Endodermal cell (in vitro differentiated cells): Measurements from ENCODE around the gene HEBP1. TPM values are rescaled to one million over a fixed set of nuclear protein-coding genes. Genes with fewer than 3 reads are reported as not detected.
A peak's percentile ranks its signal among the peaks of the same experiment; 100 is the strongest.

Source experiments
- DNase-seq: peaks from one replicate; pipeline ENCODE4 v3.0.0-alpha.2; 2017
- H3K27ac ChIP-seq: 2 replicates; pipeline ENCODE4 v1.5.1; 2013; ENCODE audit warnings: mild to moderate bottlenecking, low read depth, low read length, moderate library complexity
- H3K27me3 ChIP-seq: 2 replicates; pipeline ENCODE4 v1.6.1; 2013; ENCODE audit warnings: mild to moderate bottlenecking, low read length, moderate library complexity; ENCODE audit not compliant: insufficient read depth, control insufficient read depth, poor library complexity, severe bottlenecking
- H3K36me3 ChIP-seq: 2 replicates; pipeline ENCODE4 v1.7.0; 2013; ENCODE audit warnings: mild to moderate bottlenecking, low read length, moderate library complexity; ENCODE audit not compliant: control insufficient read depth, insufficient read depth
- H3K4me1 ChIP-seq: one replicate; pipeline ENCODE4 v1.7.0; 2013; ENCODE audit warnings: low read length; ENCODE audit not compliant: control insufficient read depth, insufficient read depth
- H3K4me3 ChIP-seq: 2 replicates; pipeline ENCODE4 v1.5.1; 2013; ENCODE audit warnings: mild to moderate bottlenecking, low read length, moderate library complexity
- H3K9ac ChIP-seq: 2 replicates; pipeline ENCODE4 v1.6.1; 2013; ENCODE audit warnings: mild to moderate bottlenecking, low read length, moderate library complexity; ENCODE audit not compliant: poor library complexity, severe bottlenecking; ENCODE audit errors: extremely low read depth
- H3K9me3 ChIP-seq: 2 replicates; pipeline ENCODE4 v1.6.1; 2013; ENCODE audit warnings: mild to moderate bottlenecking, low read length, moderate library complexity; ENCODE audit not compliant: control insufficient read depth
- H3K27ac Mint-ChIP-seq: 2 replicates; pipeline ENCODE4 v1.8.0; 2020; ENCODE audit warnings: mixed read lengths
- H3K27me3 Mint-ChIP-seq: 2 replicates; pipeline ENCODE4 v1.8.0; 2021; ENCODE audit warnings: mild to moderate bottlenecking, mixed read lengths; ENCODE audit not compliant: insufficient read depth
- H3K36me3 Mint-ChIP-seq: 2 replicates; pipeline ENCODE4 v1.8.0; 2020; ENCODE audit warnings: low read depth, mixed read lengths
- H3K4me1 Mint-ChIP-seq: 2 replicates; pipeline ENCODE4 v1.8.0; 2020; ENCODE audit warnings: mixed read lengths
- H3K4me3 Mint-ChIP-seq: 2 replicates; pipeline ENCODE4 v1.8.0; 2020; ENCODE audit warnings: mild to moderate bottlenecking, moderate library complexity, mixed read lengths
- H3K9me3 Mint-ChIP-seq: 2 replicates; pipeline ENCODE4 v1.8.0; 2020; ENCODE audit warnings: mild to moderate bottlenecking, mixed read lengths
- CTCF ChIP-seq: fragments of 200-600 bp; sonication (generic); conservative IDR thresholded peaks from 2 replicates; pipeline ENCODE4 v1.5.0; 2021; ENCODE audit warnings: antibody characterized with exemption, mild to moderate bottlenecking
- WGBS, 2 experiments: methylation state at CpG; one replicate each; pipeline versions ENCODE4 v1.1.5 to v1.1.7; 2013; ENCODE audit warnings: missing lambda C conversion rate in 2 of 2, mixed read lengths in 1 of 2; ENCODE audit not compliant: insufficient coverage in 1 of 2, insufficient read length in 1 of 2; 5-methylcytosine and 5-hydroxymethylcytosine counted together
- total RNA-seq, 2 donors: library from RNA; stranded (reverse); fragmentation: NEBNext Ultra II Directional in 1 of 2; extraction: Animal tissue kit (Norgen Biotek cat#: 25700) in 1 of 2; gene quantifications; 2 replicates in 1 of 2; 3 replicates in 1 of 2; pipeline ENCODE4 v1.2.1, GENCODE V29; 2021

HEBP1 gene
- total RNA-seq, 2 donors from 2014 or later, result 27.4 to 29.1 TPM

DNA sequence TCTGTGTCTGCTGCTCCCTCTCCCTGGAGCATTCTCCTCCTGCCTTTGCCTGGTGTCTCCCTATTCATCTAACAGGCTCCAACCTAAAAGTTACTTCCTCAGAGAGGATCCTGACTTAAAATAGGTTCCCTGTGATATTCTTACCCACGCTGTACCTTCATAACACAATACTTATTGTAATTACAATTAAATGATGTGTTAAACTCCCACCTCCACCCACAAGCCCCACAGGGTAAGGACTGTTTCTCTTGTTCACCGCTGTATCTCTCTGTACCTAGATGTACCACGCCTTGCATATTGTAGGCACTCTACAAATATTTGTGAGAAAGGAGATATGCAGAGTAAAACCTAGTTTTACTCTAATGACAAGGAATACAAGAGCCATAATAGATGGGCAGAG is 5.0 kb downstream of the HEBP1 start:
- H3K4me3 Mint-ChIP-seq, result no peak overlapping the region
- Histone ChIP-seq H3K4me1 (peaks cover 4% of the 10 kb centered on the region), H3K9me3 (no peaks in the 10 kb centered on the region), H3K27me3 (no peaks in the 10 kb centered on the region), H3K9ac (no peak overlapping the region), H3K27ac (no peak overlapping the region), H3K4me3 (no peak overlapping the region), H3K36me3 (no peaks in the 10 kb centered on the region)
- H3K27ac Mint-ChIP-seq, result no peak overlapping the region
- no peaks in the 10 kb centered on the region for H3K9me3 Mint-ChIP-seq
- H3K36me3 Mint-ChIP-seq, result no peaks in the 10 kb centered on the region
- TF ChIP-seq CTCF, result no peak
- WGBS, 2 experiments, result 94 to 100% methylated on average over 2 of the region's 3 CpGs
- no peak for DNase-seq
- peaks cover 28% of the 10 kb centered on the region for H3K4me1 Mint-ChIP-seq
- peaks cover 13% of the 10 kb centered on the region for H3K27me3 Mint-ChIP-seq

DNA sequence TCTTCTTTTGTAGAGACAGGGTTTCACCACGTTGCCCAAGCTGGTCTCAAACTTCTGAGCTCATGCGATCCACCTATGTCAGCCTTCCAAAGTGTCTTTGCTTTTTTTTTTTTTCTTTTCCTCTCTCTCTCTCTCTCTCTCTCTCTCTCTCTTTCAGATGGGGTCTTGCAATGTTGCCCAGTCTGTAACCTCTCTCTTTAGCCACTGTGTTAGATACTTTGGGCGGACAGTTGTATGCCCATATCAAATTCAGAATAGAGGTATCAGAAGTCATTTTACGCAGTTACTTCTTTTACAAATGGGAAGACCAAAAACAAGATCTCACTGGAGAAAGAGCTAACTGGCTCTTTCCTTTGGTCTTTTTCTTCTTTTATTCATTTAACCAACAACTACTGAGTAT is 6.7 kb downstream of the HEBP1 start:
- Mint-ChIP-seq H3K27me3 (peaks cover 1% of the 10 kb centered on the region), H3K4me3 (no peak overlapping the region)

GRCh38 chr12:12992418-12993130 is 7.5 kb downstream of the HEBP1 start:
- H3K36me3 Mint-ChIP-seq, result no peaks in the 10 kb centered on the region
- 80 to 85% methylated on average over 6 to 8 of the region's 8 CpGs for WGBS, 2 experiments
- DNase-seq, result no peak

More for the DNA sequence above, 6.7 kb downstream of the HEBP1 start:
- Histone ChIP-seq H3K36me3 (no peaks in the 10 kb centered on the region), H3K27ac (no peak overlapping the region), H3K9ac (no peak overlapping the region), H3K4me1 (no peaks in the 10 kb centered on the region), H3K4me3 (no peak overlapping the region), H3K9me3 (no peaks in the 10 kb centered on the region), H3K27me3 (no peaks in the 10 kb centered on the region)
- Mint-ChIP-seq H3K27ac (no peak overlapping the region), H3K4me1 (peaks cover 18% of the 10 kb centered on the region), H3K9me3 (no peaks in the 10 kb centered on the region), H3K36me3 (no peaks in the 10 kb centered on the region)
- WGBS, 2 experiments, result 84 to 100% methylated on average over 4 of the region's 4 CpGs
- TF ChIP-seq CTCF, result no peak
- no peak for DNase-seq

More at GRCh38 chr12:12992418-12993130, 7.5 kb downstream of the HEBP1 start:
- H3K27ac Mint-ChIP-seq, result peak overlapping the region; percentile 25
- Histone ChIP-seq H3K36me3 (no peaks in the 10 kb centered on the region), H3K4me3 (no peak overlapping the region), H3K27me3 (no peaks in the 10 kb centered on the region), H3K4me1 (no peaks in the 10 kb centered on the region), H3K27ac (no peak overlapping the region), H3K9ac (no peak overlapping the region), H3K9me3 (no peaks in the 10 kb centered on the region)
- TF ChIP-seq CTCF, result no peak
- H3K27me3 Mint-ChIP-seq, result peaks cover 1% of the 10 kb centered on the region
- no peak overlapping the region for H3K4me3 Mint-ChIP-seq
- no peaks in the 10 kb centered on the region for H3K9me3 Mint-ChIP-seq
- H3K4me1 Mint-ChIP-seq, result peaks cover 18% of the 10 kb centered on the region
